Stimulated activated CD4-positive, alpha-beta T cell treated with anti-CD3 and anti-CD28 coated beads, Interleukin-1b, Interleukin-23, amount 100 ng/mL, for 1 hour (primary cell): ENCODE data around the gene CRYBA2.

Experiments
- DNase-seq, 2 donors: peaks; one replicate each; pipeline ENCODE4 v3.0.0-alpha.2; 2020; ENCODE audit warnings: low read depth in 2 of 2

Gene CRYBA2

DNA sequence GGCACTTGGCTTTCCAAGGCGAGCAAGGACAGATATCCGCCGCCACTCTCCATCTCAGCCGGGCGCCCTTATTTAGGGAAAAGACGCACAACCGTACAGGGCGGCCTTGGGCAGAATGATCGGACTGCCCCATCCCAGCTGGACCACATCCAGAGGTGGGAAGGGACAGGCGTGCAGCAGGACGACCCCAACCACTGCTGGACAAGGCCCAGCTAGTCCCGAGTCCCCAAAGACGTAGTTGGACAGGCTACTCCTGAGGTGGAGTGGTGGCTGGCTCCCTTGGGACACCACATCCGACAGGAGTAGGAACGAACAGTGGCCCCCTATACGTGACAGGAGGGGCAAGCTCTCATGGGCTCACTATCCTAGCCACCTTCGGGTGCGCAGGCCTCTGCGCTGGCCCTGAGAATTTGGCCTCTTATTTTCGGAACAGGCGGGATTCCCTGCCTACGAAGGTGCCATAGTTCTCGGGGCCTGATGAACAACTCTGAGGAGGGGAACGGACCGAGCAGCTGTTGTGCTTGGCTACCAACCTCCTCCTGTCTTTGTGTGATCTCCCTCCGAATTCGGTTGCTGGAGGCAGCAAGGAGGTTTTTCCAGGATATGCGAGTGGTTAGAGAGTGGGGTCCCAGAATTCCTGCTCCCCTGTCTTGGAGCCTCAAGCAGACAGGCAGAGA is 10.5 kb downstream of the CRYBA2 start:
- no peak for DNase-seq

DNA sequence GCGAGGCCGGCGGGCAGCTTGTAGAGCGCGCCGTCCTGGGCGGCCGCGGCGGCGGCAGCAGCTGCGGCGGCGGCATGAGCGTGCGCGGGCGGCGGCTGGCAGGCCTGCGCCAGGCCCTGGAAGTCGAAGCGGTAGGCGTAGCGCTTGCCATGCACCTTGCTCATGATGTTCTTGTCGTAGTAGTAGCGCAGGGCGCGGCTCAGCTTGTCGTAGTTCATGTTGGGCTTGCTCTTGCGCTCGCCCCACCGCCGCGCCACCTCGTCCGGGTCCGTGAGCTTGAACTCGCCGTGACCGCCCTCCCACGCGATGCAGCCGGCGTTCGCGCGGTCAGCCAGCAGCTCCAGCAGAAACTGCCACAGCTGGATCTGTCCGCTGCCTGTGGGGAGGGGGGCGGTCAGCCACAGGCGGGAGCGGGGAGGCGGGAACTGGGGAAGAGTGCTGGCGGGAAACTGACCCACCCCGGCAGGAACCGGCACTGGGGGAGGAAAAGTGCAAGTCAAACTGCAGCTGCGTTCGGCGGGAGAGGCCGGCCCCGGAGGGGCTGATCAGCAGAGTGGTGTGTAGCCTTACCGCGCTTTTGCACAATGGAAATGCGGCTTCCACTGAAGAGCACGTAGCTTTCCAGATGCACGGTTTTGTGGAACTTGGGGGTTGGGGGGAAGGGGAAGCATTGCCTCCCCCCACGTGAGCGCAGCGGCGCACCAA is 11.2 kb downstream of the CRYBA2 start:
- DNase-seq = no peak

DNA sequence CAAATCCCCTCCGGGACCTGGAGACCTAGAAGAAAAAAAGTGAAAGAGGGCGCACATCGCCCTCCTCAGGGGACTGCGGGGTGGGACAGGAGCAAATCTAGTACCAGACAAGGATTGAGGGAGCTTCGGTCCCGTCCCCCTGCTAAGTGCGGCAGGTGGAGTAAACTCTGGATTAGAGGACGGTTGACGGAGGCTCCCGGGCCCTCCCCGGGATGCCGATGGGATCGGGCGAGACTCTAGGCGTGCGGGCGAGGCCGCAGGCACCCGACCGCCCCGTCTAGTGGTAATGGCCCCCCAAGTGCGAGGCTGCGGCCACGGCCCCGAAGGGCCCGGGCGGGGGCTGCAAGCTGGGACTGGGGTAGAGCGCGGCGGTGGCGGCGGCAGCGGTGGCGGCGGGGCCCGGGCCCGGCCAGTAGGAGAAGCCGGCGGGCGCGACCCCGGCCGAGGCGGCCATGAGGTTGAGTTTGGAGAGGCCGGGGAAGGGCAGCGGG is 11.8 kb downstream of the CRYBA2 start:
- no peak for DNase-seq

DNA sequence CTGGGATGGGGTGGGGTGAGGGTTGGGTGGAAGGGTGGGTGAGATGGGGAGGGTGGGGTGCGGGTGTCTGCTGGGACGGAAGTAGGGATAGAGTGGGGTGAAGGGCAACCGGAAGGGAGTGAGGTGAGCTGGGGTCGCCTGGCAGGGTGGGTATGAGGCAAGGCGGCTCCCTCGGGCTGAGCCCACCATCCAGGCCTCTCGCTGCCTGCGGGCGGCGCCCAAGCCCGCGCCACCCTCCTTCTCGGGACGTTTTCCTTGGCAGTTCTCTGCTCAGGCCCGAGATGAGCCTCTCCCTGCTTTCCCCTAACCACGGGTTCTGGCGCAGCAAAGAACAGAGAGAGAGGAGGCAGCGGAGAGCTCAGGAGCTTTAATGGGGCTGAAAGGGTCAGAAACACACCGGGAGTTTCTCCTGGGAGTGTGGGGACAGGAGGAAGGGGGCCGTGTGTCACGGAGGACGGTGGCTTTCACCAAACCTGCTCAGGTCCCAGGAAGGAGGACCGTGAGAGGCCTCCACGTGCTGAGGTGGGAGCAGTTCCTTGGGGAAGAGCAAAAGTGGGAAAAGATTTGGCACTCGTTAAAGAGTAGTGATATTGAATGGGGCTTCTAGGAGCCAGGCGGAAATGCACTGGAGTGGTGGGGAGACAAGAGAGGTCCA is 12.4 kb downstream of the CRYBA2 start:
- DNase-seq = no peak

DNA sequence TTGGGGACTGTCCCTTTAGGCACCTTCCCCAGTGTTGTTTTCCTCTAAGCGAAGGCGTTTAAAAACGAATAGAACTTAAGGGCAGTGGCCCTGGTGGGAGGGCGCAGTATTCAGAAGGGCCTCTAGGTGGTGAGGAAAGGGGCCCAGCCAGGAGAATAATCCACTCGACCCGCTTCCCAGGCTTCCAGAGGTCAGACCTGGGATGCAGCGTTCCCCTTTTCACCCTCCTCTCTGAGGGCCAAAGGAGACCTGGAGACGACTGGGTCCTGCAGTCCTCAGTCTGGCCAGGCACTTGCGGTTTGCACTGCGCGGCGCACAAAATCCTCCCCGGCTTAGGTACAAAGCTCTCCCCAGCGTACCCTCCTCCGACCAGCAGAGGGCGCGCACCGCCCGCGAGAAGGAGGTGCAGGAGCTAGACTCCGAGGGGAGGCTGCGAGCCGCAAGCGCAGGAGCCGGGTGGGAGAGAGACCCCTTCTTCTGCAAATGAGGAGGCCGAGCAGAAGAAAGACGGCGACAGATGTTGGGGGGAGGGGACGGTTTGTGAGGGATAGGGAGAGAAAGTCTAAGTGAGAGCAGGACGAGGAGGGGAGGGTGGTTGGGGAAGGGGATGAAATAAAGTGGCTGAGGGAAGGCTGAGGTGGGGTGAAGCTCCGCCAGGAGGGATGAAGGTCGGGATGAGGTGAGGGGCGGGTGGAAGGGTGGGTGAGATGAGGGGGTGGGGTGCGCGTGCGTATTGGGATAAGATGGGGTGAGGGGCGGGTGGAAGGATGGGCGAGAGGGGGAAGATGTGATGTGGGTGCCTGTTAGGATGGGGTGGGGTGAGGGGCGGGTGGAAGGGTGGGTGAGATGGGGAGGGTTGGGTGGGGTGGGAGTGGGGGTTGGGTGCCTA is 13.1 kb downstream of the CRYBA2 start:
- peak; percentile 65 to 75 for DNase-seq

DNA sequence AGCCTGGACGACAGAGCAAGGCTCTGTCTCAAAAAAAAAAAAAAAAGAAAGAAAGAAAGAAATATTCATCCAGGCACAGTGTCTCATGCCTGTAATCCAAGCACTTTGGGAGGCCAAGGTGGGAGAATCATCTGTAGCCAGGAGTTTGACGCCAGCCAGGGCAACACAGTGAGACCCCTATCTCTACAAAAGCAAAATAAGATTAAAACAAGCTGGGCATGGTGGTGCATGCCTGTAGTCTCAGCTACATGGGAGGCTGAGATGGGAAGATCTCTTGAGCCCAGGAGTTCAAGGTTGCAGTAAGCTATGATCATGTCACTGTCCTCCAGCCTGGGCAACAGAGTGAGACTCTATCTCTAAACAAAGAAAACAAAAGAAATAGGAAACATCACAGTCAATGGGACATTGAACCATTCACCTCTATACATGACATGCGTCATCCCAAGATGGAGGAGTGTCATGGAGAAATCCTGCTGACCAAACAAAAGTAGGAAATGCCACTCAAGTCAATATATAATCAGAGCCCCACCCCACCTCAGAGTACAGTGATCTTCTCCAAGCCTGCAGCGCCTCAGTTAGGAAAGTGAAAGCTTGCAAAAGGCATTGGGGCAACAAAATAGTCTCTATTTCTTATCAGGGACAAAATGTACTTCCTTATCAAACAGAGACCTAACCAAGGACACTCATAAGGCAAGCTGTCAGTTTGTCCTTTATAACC is 18.0 kb downstream of the CRYBA2 start:
- DNase-seq = no peak

DNA sequence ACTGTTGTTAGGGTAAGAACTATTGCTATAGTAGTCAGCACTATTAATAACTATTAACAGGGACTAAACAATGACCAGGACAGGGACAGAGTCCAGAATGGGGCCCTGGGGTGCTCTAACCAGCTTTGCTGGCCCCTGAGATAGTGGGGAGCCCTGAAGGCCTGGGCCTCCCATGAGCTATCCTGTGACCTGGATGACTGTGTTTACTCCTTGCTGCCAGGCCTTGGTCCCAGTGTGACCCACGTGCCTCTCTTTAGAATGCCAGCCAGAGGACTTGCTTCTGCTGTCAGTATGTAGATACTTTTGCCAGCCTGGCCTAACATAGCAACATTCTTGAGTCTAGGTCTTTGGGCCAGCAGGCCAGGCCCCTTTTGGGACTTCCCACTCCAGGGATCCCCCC is 22.3 kb downstream of the CRYBA2 start:
- no peak for DNase-seq

DNA sequence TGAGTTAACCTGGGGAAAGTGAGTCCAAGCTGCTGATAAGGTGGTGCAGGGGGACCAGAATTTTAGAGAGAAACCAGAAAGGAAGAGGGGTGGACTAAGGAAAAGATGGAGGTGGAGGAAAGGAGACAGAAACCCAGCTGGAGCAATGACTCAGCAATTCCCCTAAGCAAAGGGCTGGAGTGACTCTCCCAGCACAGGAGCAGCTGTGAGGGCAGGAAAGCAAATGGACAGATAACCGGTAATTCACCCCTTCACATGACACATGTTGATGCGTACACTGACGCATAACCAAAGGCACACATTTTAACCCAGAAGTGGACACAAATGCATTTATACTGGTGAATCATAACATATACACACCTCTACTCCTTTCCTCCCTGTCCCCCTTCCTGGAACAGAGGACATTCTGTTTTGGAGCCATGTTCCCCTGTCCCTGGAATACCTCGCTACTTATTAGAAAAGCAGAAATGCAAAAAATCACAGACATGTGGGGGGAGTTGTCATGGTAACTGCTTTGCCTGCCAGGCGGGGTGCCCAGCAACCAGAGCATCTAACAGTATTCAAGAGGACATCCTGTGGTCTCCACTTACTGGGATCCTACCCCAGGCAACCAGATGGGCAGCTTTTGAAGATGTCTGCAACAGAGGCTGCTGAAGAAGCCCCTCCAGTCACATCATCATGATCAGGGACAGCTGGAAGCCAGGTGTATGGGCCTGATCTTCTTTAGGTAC is 29.0 kb downstream of the CRYBA2 start:
- no peak for DNase-seq

DNA sequence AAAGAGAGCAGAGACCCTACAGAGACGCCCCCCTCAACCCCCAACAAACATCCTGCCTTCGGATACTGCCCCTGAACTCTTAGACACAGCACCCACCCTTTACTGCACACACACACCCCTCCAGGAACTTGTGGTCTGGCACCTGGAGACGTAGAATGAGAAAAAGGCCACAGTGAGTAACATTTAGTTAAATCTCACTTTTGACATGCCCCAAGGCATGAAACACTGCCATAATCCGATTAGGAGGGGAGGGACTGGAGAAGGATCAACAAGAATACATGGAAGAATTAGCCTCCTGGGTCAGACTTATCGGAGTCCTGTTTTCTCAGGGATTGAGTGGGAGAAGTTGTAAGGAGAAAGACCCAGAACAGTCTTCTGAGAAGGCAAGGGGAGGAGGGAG is 29.6 kb downstream of the CRYBA2 start:
- no peak for DNase-seq

DNA sequence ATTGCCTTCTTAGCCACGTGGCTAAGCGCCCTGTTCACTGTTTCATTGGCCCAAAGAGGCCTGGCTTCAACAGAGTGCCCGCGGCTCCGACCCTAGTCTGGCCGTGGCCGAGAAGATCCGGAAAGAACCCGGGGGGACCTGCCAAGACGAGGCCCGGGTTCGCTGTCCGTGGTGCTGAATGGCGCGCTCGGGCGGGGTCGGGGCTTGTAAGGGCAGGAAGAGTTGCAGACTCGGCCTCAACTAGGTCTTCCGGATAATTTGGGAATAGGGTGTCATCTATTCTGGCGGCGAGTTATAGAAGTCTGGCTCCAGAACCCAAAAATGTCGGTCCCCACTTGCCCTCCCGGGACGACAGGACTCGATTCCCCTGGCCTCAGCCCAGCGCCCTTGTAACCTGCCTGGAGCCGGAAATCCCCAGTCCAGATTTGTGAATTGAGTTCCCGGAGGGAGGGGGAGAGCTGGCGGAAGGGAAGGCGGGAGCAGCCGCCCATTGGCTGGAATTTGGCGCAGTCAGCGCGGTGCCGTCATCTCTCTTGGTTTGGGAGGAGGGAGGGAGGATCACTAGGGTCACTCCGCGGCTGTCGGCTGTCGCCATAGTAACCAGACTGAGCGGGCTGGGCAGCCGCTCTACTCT is 30.2 kb downstream of the CRYBA2 start:
- peak; percentile 28 to 49 for DNase-seq

DNA sequence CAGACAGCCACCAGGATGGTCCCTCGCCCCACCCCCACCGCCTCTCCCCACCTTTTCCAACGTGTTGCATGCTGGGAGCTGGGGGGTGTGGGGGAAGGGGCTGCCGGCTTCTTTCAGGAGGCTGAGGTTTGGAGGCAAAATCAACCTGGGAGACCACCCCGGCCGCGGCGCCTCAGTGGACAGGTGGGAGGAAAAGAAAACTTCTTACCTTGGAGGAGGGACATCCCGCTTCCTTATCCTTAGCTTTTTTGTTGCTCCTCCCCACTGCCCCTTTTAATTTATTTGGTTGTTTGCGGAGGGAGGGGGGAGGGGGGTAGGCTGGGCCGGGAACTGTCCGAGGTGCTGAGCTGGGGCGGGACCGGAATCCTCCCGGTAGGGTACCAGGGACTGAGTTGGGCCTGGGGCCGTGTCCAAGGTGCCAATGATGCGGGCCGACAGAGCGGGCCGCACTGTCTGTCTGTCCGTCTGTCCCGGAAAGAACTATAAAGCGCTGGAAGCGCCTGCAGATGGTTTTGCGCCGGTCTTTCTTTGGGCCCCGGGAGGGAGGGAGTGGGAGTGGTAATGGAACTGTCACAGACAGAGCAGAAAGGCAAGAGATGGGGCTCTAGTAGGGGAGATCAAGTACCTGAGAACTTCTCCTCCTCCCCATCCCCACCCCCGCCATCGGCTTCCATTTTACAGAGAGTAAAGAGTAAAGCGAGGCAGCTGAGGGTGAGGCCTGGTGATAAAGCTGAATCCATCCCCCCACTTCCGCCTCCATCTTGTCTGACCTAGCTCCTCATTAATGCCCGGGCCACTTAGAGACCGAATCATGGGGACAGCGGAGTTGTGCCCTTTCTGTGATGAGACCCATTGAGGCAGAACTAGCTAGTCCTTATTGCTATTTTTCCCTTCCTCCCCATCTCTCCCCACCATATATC is 31.3 kb downstream of the CRYBA2 start:
- DNase-seq = no peak

DNA sequence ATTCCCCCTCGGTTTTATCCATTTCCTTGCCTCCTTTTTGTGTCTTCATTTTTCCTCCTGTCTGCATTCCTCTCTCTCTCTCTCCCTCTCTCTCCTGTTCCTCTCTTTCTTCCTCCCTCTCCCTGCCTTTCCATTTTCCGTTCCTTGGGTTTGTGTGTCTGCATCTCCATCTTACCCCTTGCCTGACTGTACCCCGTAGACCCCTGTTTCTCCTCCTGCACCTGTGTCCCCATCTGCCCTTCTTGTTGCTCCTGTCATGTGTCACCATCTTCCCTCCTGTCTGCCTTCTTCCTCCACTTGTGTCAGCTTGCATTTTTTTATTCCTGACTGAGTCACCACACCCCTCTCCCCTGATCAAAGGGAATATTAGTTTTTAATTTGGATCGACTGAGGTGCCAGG is 32.0 kb downstream of the CRYBA2 start:
- DNase-seq = no peak

DNA sequence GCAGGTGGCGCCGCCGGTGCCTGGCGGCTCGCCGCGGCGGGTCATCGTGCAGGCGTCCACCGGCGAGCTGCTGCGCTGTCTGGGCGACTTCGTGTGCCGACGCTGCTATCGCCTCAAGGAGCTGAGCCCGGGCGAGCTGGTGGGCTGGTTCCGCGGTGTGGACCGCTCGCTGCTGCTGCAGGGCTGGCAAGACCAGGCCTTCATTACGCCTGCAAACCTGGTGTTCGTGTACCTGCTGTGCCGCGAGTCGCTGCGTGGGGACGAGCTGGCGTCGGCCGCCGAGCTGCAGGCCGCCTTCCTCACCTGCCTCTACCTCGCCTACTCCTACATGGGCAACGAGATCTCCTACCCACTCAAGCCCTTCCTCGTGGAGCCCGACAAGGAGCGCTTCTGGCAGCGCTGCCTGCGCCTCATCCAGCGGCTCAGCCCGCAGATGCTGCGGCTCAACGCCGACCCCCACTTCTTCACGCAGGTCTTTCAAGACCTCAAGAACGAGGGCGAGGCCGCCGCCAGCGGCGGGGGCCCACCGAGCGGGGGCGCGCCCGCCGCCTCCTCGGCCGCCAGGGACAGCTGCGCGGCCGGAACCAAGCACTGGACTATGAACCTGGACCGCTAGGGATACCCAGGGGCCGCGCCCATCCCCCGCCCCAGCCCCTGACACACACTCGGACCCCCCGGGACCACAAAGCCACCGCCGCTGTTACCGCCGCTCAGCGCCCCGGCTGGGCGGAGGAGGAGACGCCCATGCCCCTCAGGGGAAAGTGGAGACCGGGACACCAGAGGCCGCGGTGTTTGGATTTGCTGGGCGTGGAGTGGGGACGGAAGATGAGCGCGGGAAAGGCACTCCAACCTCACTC is 32.7 kb downstream of the CRYBA2 start:
- DNase-seq = no peak

DNA sequence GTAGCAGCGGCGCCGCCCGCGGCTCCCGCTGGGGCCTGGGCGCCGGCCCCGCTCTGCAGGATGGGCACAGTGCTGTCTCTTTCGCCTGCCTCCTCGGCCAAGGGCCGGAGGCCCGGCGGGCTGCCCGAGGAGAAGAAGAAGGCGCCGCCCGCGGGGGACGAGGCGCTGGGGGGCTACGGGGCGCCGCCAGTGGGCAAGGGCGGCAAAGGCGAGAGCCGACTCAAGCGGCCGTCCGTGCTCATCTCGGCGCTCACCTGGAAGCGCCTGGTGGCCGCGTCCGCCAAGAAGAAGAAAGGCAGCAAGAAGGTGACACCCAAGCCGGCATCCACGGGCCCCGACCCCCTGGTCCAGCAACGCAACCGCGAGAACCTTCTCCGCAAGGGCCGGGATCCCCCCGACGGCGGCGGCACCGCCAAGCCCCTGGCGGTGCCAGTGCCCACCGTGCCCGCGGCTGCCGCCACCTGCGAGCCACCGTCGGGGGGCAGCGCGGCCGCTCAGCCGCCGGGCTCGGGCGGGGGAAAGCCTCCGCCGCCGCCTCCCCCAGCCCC is 33.4 kb downstream of the CRYBA2 start:
- DNase-seq = no peak

DNA sequence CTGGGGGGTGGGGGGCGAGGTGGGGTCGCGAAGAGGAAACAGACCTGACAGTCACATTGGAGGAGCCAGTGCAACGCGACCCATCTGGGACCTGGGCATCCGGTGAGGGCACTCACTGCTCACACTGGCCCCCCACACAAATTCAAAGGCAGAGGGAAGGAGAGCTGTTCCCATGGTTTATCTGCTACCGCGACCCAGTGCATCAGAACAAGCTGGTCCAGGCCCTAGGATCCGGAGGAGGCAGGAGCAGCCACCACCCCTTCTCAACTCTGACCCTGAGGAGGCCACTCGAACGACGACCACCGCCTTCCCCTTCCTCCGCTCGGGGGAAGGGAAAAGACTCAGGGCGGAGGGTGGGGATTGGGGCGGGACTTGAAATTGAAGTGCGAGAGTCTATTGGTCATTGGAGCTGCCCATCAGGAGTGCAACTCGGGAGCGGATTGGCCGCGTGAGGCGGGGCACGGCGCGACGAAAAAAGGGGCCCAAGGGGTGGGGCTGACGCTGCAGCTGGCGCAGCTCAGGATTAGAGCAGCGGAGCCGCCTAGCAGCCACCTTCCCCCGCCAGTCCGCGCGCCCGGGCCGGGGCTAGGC is 34.0 kb downstream of the CRYBA2 start, which contains the start of gene CDK5R2:
Gene CDK5R2 (plus strand): TSS at position 526 of the 591 bp plus-strand sequence. CDS start 155 bp downstream, outside the sequence.
- peak in 1 of 2 donors; percentile 51 for DNase-seq

DNA sequence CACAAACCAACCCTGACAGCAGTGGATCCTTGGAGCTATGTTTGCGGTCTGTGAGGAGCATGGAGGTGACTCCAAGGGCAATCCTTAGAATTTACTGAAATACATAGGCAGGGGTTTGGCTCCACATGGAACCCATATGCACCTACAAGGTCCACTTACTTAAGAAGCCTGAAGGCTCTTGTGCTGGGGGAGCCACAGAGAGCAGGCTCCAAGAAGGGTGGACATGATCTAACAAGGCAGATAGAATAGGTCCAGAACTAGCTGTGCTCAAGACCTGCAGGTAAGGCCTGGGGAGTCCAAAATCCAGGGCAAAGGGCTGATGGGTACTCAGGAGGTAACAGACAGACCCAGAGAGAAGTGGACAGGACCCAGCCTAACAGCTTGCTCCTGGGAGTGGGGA is 34.9 kb downstream of the CRYBA2 start:
- no peak for DNase-seq

DNA sequence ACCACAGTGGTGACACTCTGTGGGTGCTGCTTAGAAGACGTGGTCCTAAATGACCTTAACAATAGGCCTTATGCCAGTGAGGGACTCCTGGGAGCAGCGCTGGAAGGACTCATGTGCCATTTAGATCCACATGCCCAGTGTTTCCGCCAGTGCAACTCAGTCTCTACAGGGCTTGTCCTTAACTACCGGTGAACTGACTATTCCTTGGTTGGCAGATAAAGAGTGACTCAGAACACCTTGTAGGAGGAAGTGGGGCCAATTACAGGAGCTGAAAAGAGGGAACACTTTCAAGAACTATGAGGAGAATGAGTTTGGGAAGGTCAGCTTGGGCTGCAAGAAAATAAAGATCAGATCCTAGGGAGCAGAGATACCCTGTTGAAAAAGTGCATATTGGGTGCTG is 35.6 kb downstream of the CRYBA2 start:
- DNase-seq = no peak
